ENCODE results near the gene FGD4. TPM values are rescaled to one million over a fixed set of nuclear protein-coding genes. Genes with fewer than 3 reads are reported as not detected.

The FGD4 gene
- total RNA-seq, 1 donor from 2014 or later: 55.6 TPM

DNA sequence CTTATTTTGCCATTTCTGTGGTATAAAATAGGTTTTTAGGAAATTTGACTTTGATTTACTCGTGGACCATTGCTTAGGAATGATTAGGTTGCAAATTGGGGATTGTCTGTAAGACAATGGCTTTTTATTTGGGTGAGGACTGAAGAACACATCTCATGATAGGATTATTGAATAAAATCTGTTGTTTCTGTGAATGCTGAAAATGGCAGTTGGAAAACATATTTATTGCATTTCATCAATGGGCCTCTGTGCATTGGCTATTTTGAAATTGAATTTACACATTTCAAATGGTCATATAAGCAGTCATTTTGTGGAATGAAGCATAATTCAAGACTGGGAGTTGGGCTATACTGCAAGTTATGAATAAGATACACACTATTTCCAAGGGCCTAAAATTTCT, 46.0 kb downstream of the FGD4 start:
- TF ChIP-seq, protein P1, sequence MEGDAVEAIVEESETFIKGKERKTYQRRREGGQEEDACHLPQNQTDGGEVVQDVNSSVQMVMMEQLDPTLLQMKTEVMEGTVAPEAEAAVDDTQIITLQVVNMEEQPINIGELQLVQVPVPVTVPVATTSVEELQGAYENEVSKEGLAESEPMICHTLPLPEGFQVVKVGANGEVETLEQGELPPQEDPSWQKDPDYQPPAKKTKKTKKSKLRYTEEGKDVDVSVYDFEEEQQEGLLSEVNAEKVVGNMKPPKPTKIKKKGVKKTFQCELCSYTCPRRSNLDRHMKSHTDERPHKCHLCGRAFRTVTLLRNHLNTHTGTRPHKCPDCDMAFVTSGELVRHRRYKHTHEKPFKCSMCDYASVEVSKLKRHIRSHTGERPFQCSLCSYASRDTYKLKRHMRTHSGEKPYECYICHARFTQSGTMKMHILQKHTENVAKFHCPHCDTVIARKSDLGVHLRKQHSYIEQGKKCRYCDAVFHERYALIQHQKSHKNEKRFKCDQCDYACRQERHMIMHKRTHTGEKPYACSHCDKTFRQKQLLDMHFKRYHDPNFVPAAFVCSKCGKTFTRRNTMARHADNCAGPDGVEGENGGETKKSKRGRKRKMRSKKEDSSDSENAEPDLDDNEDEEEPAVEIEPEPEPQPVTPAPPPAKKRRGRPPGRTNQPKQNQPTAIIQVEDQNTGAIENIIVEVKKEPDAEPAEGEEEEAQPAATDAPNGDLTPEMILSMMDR (IDR thresholded peaks at IDR 0.05): no peak
- DNase-seq (no peak), ATAC-seq (no peak)
- no peaks in the 10 kb centered on the region for H3K9me3 ChIP-seq
- no peaks in the 10 kb centered on the region for H3K36me3 ChIP-seq
- no peak overlapping the region for H3K27ac ChIP-seq
- no peak overlapping the region for H3K4me3 ChIP-seq
- intact Hi-C loops (cut with DNase I): no loop called here
- H3K27me3 ChIP-seq (ENCODE audit: low read depth): no peaks in the 10 kb centered on the region
- no peaks in the 10 kb centered on the region for H3K4me1 ChIP-seq

DNA sequence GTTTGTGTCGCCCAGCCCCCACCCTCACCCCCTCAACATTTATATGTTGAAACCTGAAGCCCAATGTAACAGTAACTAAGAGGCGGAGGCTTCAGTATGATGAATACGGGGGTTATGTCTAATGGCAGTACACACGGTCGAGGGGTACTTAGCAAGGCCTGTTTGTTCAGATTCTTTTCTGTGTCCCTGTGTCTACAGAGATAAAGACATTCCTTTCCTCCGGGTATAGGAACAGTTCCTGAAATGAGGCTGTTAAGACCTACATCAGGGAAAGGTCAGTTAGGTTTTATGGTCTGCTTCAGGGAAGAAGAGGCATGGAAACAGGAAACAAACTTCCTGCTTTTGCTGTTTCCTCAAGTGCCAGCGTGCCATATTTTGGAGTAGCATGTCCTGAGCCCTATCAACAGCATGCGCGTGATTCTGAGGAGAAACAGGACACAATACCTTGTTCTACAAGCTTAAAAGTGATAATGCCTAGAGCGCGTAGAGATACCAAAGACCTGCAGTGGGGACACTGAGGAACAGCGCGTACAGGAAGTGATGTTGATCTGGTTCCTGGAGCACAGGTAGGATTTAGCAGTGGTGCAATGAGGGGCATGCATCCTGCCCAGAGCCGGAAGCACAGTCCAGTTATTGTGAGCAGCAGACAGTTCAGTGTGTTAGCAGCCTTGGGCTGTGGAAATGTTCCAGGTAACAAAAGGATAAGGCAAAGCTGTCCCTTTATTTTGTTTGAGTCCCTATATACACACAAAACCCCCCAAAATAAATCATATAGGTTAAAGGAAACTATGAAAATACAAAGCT, 47.2 kb downstream of the FGD4 start:
- DNase-seq (no peak), ATAC-seq (peak in 1 of 2 donors; percentile 23)
- Histone ChIP-seq H3K27ac (no peak overlapping the region), H3K36me3 (no peaks in the 10 kb centered on the region), H3K27me3 (ENCODE audit: low read depth) (no peaks in the 10 kb centered on the region), H3K4me1 (peaks cover 9% of the 10 kb centered on the region), H3K9me3 (no peaks in the 10 kb centered on the region), H3K4me3 (no peak overlapping the region)
- intact Hi-C loops (cut with DNase I): no loop called here
- TF ChIP-seq, protein P1 (IDR thresholded peaks at IDR 0.05): no peak

DNA sequence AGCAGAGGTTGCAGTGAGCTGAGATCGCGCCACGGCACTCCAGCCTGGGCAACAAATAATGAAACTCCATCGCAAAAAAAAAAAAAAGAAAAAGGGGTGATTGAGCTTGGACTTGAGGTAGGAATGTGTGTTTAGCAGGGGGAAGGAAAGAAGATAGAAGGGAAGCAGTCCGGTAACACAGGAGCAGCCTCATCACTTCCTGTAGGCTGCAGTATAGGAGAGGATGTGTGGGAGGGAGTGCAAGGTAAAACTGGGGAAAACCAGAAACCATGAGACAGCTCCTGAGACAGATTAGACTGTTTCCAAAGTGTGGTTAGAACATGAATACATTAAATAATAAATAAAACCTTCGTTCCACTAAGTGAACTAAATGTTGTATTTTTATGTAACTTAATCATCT, 49.2 kb downstream of the FGD4 start:
- intact Hi-C loops (cut with DNase I): no loop called here
- TF ChIP-seq, protein P1 (IDR thresholded peaks at IDR 0.05): no peak
- no peak overlapping the region for H3K27ac ChIP-seq
- H3K36me3 ChIP-seq: no peaks in the 10 kb centered on the region
- no peak overlapping the region for H3K4me3 ChIP-seq
- ATAC-seq (no peak), DNase-seq (no peak)
- H3K4me1 ChIP-seq: peaks cover 16% of the 10 kb centered on the region
- no peaks in the 10 kb centered on the region for H3K9me3 ChIP-seq
- no peaks in the 10 kb centered on the region for H3K27me3 ChIP-seq (ENCODE audit: low read depth)

DNA sequence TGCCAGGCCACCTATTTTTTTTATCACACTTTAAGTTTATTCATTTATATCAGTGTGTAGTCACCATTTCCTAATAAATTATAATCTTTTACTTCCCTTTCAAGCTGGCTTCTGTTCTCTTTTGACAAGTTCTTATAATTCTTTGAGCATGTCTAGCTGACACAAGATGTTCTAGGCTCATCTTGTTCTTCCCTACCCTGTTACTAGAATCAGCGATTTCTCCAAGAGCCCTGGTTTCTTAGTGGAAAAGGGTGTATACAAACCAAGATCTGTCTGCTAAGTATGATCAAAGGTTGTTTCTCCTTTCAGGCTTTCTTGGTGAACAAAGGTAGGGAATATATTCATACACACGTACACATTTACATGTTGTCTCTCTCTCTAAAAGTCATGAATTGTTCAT, 51.0 kb downstream of the FGD4 start:
- Histone ChIP-seq H3K4me1 (peaks cover 26% of the 10 kb centered on the region), H3K9me3 (no peaks in the 10 kb centered on the region), H3K27ac (no peak overlapping the region), H3K27me3 (ENCODE audit: low read depth) (no peaks in the 10 kb centered on the region), H3K4me3 (no peak overlapping the region), H3K36me3 (no peaks in the 10 kb centered on the region)
- no peak for ATAC-seq
- DNase-seq: no peak
- intact Hi-C loops (cut with DNase I): loop anchor here (10.0 kb wide), 1 partner anchor 94 kb away; no protein-coding TSS in a partner anchor
- TF ChIP-seq, protein P1 (IDR thresholded peaks at IDR 0.05): no peak

DNA sequence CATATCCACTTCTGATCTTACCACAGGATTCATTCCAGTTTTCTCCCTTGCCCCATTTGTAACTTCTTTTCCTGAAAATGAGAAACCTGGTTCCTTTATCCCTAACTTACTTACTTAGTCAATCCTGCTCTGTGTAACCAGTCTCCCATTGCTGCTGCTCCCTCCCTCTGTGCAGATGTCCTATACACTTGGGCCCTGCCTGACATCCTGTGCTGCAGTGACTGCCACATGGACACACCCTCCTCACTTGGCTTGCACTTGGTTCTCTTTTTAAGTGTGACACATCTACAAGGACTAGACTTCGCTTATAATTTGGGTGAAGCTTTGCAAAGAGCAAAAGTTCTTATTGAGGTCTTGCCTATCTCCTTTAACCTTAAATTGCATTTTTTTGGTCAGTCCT, 51.4 kb downstream of the FGD4 start:
- H3K27me3 ChIP-seq (ENCODE audit: low read depth): no peaks in the 10 kb centered on the region
- intact Hi-C loops (cut with DNase I): loop anchor here (10.0 kb wide), 1 partner anchor 94 kb away; no protein-coding TSS in a partner anchor
- H3K27ac ChIP-seq: no peak overlapping the region
- H3K4me1 ChIP-seq: peaks cover 27% of the 10 kb centered on the region
- no peaks in the 10 kb centered on the region for H3K36me3 ChIP-seq
- ATAC-seq: peak; percentile 34 to 56
- TF ChIP-seq, protein P1 (IDR thresholded peaks at IDR 0.05): no peak
- H3K9me3 ChIP-seq: no peaks in the 10 kb centered on the region
- no peak overlapping the region for H3K4me3 ChIP-seq
- DNase-seq: no peak
